ENCODE results near the gene PRKCB. TPM values are rescaled to one million over a fixed set of nuclear protein-coding genes. Genes with fewer than 3 reads are reported as not detected.
"Not testable (repeated sequence)": the region's sequence is repeated elsewhere in the genome, so short reads cannot be mapped to it uniquely, and the experiment has no call there.

Gene PRKCB
- total RNA-seq, 1 experiment from 2014 or later: not detected

- CTCF ChIA-PET: interaction anchor here (0.5 to 13.2 kb wide), 26 partner anchors 12 to 1831 kb away, joined by 3 to 248 read pairs (median 4); no protein-coding TSS in a partner anchor
- H3K4me3 Mint-ChIP-seq (ENCODE audit: unreplicated experiment): no peak overlapping the region
- POLR2A ChIA-PET: no interaction called here
- H3K9me3 Mint-ChIP-seq (ENCODE audit: unreplicated experiment): no peaks in the 10 kb centered on the region
- no TSS peak for BruUV-seq (replicated peaks)
- H3K27me3 Mint-ChIP-seq (ENCODE audit: insufficient read depth, unreplicated experiment): peaks cover 17% of the 10 kb centered on the region
- no peaks in the 10 kb centered on the region for H3K36me3 Mint-ChIP-seq (ENCODE audit: insufficient read depth, unreplicated experiment)
- H3K27ac Mint-ChIP-seq (ENCODE audit: low read depth, unreplicated experiment): no peak overlapping the region
- H3K4me1 Mint-ChIP-seq (ENCODE audit: insufficient read depth, unreplicated experiment): no peaks in the 10 kb centered on the region
- TF ChIP-seq CTCF (IDR thresholded peaks at IDR 0.05; ENCODE audit: unreplicated experiment): no peak
- no peak for DNase-seq (ENCODE audit: unreplicated experiment)
- intact Hi-C loops (cut with micrococcal nuclease): no loop called here
These were observed 175.5 kb downstream of the PRKCB start for GRCh38 chr16:24011237-24011636.

- POLR2A ChIA-PET: interaction anchor here (0.6 kb wide), 1 partner anchor 909 kb away, joined by 3 read pairs; no protein-coding TSS in a partner anchor
- BruUV-seq (replicated peaks): no TSS peak
- Mint-ChIP-seq H3K4me3 (ENCODE audit: unreplicated experiment) (no peak overlapping the region), H3K4me1 (ENCODE audit: insufficient read depth, unreplicated experiment) (no peaks in the 10 kb centered on the region), H3K27ac (ENCODE audit: low read depth, unreplicated experiment) (no peak overlapping the region), H3K27me3 (ENCODE audit: insufficient read depth, unreplicated experiment) (no peaks in the 10 kb centered on the region), H3K36me3 (ENCODE audit: insufficient read depth, unreplicated experiment) (no peaks in the 10 kb centered on the region), H3K9me3 (ENCODE audit: unreplicated experiment) (no peaks in the 10 kb centered on the region)
- DNase-seq (ENCODE audit: unreplicated experiment): no peak
- intact Hi-C loops (cut with micrococcal nuclease): no loop called here
- TF ChIP-seq CTCF (IDR thresholded peaks at IDR 0.05; ENCODE audit: unreplicated experiment): no peak
- CTCF ChIA-PET: interaction anchor here (0.5 to 13.2 kb wide), 12 partner anchors 23 to 1032 kb away, joined by 3 to 248 read pairs (median 4); no protein-coding TSS in a partner anchor
These were observed 177.4 kb downstream of the PRKCB start for GRCh38 chr16:24013054-24013636.

- Mint-ChIP-seq H3K27ac (ENCODE audit: low read depth, unreplicated experiment) (no peak overlapping the region), H3K4me1 (ENCODE audit: insufficient read depth, unreplicated experiment) (no peaks in the 10 kb centered on the region), H3K27me3 (ENCODE audit: insufficient read depth, unreplicated experiment) (no peaks in the 10 kb centered on the region), H3K36me3 (ENCODE audit: insufficient read depth, unreplicated experiment) (no peaks in the 10 kb centered on the region), H3K9me3 (ENCODE audit: unreplicated experiment) (no peaks in the 10 kb centered on the region), H3K4me3 (ENCODE audit: unreplicated experiment) (no peak overlapping the region)
- POLR2A ChIA-PET: interaction anchor here (0.6 kb wide), 1 partner anchor 12 kb away, joined by 3 read pairs; no protein-coding TSS in a partner anchor
- TF ChIP-seq CTCF (IDR thresholded peaks at IDR 0.05; ENCODE audit: unreplicated experiment): no peak
- DNase-seq (ENCODE audit: unreplicated experiment): no peak
- BruUV-seq (replicated peaks): no TSS peak
- CTCF ChIA-PET: interaction anchor here (0.5 to 13.2 kb wide), 14 partner anchors 20 to 567 kb away, joined by 3 to 248 read pairs (median 4); no protein-coding TSS in a partner anchor
- intact Hi-C loops (cut with micrococcal nuclease): no loop called here
These were observed 178.3 kb downstream of the PRKCB start for GRCh38 chr16:24013864-24014645.

- H3K36me3 Mint-ChIP-seq (ENCODE audit: insufficient read depth, unreplicated experiment); H3K27ac Mint-ChIP-seq (ENCODE audit: low read depth, unreplicated experiment); H3K4me1 Mint-ChIP-seq (ENCODE audit: insufficient read depth, unreplicated experiment); H3K9me3 Mint-ChIP-seq (ENCODE audit: unreplicated experiment); H3K27me3 Mint-ChIP-seq (ENCODE audit: insufficient read depth, unreplicated experiment); DNase-seq (ENCODE audit: unreplicated experiment); intact Hi-C loops (cut with micrococcal nuclease); POLR2A ChIA-PET; BruUV-seq (replicated peaks); H3K4me3 Mint-ChIP-seq (ENCODE audit: unreplicated experiment): not testable (repeated sequence)
- CTCF ChIA-PET: interaction anchor here (1.0 to 13.2 kb wide), 11 partner anchors 9 to 490 kb away, joined by 3 to 248 read pairs (median 7); no protein-coding TSS in a partner anchor
These were observed 179.2 kb downstream of the PRKCB start for GRCh38 chr16:24014955-24015354.
